ENCODE results near the gene OTULIN. TPM values are rescaled to one million over a fixed set of nuclear protein-coding genes. Genes with fewer than 3 reads are reported as not detected.

The OTULIN gene
- total RNA-seq, 1 donor from 2014 or later, result 33.0 TPM

- DNase-seq (no peak), ATAC-seq (no peak)
- TF ChIP-seq CTCF (IDR thresholded peaks at IDR 0.05), result no peak
- Histone ChIP-seq H3K27ac (no peak overlapping the region), H3K27me3 (ENCODE audit: low read depth) (no peaks in the 10 kb centered on the region), H3K4me1 (peaks cover 3% of the 10 kb centered on the region), H3K9me3 (no peaks in the 10 kb centered on the region), H3K4me3 (no peak overlapping the region), H3K36me3 (peaks cover 91% of the 10 kb centered on the region)
- intact Hi-C loops (cut with DNase I), result no loop called here
Observed at GRCh38 chr5:14696057-14696456, 31.5 kb downstream of the OTULIN start.

- intact Hi-C loops (cut with DNase I), result no loop called here
- no peak for DNase-seq
- H3K4me1 ChIP-seq, result peaks cover 5% of the 10 kb centered on the region
- TF ChIP-seq CTCF (IDR thresholded peaks at IDR 0.05), result no peak
- no peaks in the 10 kb centered on the region for H3K27me3 ChIP-seq (ENCODE audit: low read depth)
- H3K4me3 ChIP-seq, result no peak overlapping the region
- no peaks in the 10 kb centered on the region for H3K9me3 ChIP-seq
- H3K36me3 ChIP-seq, result peaks cover 91% of the 10 kb centered on the region
- no peak for ATAC-seq
- no peak overlapping the region for H3K27ac ChIP-seq
Observed at GRCh38 chr5:14696851-14697250, 32.3 kb downstream of the OTULIN start.

- no peak overlapping the region for H3K27ac ChIP-seq
- H3K9me3 ChIP-seq, result no peaks in the 10 kb centered on the region
- H3K27me3 ChIP-seq (ENCODE audit: low read depth), result no peaks in the 10 kb centered on the region
- DNase-seq, result no peak
- no peak overlapping the region for H3K4me3 ChIP-seq
- H3K4me1 ChIP-seq, result peaks cover 5% of the 10 kb centered on the region
- TF ChIP-seq CTCF (IDR thresholded peaks at IDR 0.05), result no peak
- no peak for ATAC-seq
- intact Hi-C loops (cut with DNase I), result no loop called here
- peaks cover 80% of the 10 kb centered on the region for H3K36me3 ChIP-seq
Observed at GRCh38 chr5:14698495-14698894, 34.0 kb downstream of the OTULIN start.

GRCh38 chr5:14699159-14699558, 34.6 kb downstream of the OTULIN start:
- intact Hi-C loops (cut with DNase I), result no loop called here
- no peaks in the 10 kb centered on the region for H3K27me3 ChIP-seq (ENCODE audit: low read depth)
- H3K4me1 ChIP-seq, result peaks cover 5% of the 10 kb centered on the region
- no peak overlapping the region for H3K4me3 ChIP-seq
- peaks cover 73% of the 10 kb centered on the region for H3K36me3 ChIP-seq
- no peak overlapping the region for H3K27ac ChIP-seq
- H3K9me3 ChIP-seq, result no peaks in the 10 kb centered on the region
- ATAC-seq (no peak), DNase-seq (no peak)
- TF ChIP-seq CTCF (IDR thresholded peaks at IDR 0.05), result no peak

- H3K36me3 ChIP-seq, result peaks cover 68% of the 10 kb centered on the region
- no peak for DNase-seq
Observed at GRCh38 chr5:14699807-14700400, 35.4 kb downstream of the OTULIN start.

More at GRCh38 chr5:14699807-14700400, 35.4 kb downstream of the OTULIN start:
- intact Hi-C loops (cut with DNase I), result no loop called here
- no peak overlapping the region for H3K27ac ChIP-seq
- no peak for TF ChIP-seq CTCF (IDR thresholded peaks at IDR 0.05)
- no peaks in the 10 kb centered on the region for H3K27me3 ChIP-seq (ENCODE audit: low read depth)
- peaks cover 5% of the 10 kb centered on the region for H3K4me1 ChIP-seq
- H3K9me3 ChIP-seq, result no peaks in the 10 kb centered on the region
- ATAC-seq, result no peak
- H3K4me3 ChIP-seq, result no peak overlapping the region

All from lower lobe of right lung (tissue), 2 donors.